HuH-7 (cell line): Measurements from ENCODE around the gene SPACA7.
A peak's percentile ranks its signal among the peaks of the same experiment; 100 is the strongest.
"Not testable (repeated sequence)": the region's sequence is repeated elsewhere in the genome, so short reads cannot be mapped to it uniquely, and the experiment has no call there.

ENCODE experiments used
- DNase-seq: peaks from one replicate; pipeline ENCODE4 v3.0.0; 2011; ENCODE audit warnings: low spot score

Gene SPACA7

GRCh38 chr13:112424098-112424497, 47.9 kb downstream of the SPACA7 start:
- no peak for DNase-seq

GRCh38 chr13:112428704-112429103, 52.5 kb downstream of the SPACA7 start:
- no peak for DNase-seq

GRCh38 chr13:112431734-112432133, 55.6 kb downstream of the SPACA7 start:
- no peak for DNase-seq

- not testable (repeated sequence) for DNase-seq
These were observed 56.6 kb downstream of the SPACA7 start for GRCh38 chr13:112432734-112433133.

GRCh38 chr13:112433517-112433916, 57.4 kb downstream of the SPACA7 start:
- DNase-seq, result not testable (repeated sequence)

GRCh38 chr13:112434032-112434431, 57.9 kb downstream of the SPACA7 start:
- no peak for DNase-seq

- DNase-seq, result no peak
These were observed 58.9 kb downstream of the SPACA7 start for GRCh38 chr13:112434937-112435523.

GRCh38 chr13:112435973-112436372, 59.8 kb downstream of the SPACA7 start:
- no peak for DNase-seq

- DNase-seq, result no peak
These were observed 61.9 kb downstream of the SPACA7 start for GRCh38 chr13:112438094-112438493.

- no peak for DNase-seq
These were observed 62.4 kb downstream of the SPACA7 start for GRCh38 chr13:112438515-112438914.

GRCh38 chr13:112441226-112441625, 65.1 kb downstream of the SPACA7 start:
- DNase-seq, result no peak

- no peak for DNase-seq
These were observed 65.7 kb downstream of the SPACA7 start for GRCh38 chr13:112441779-112442310.

- no peak for DNase-seq
These were observed 66.4 kb downstream of the SPACA7 start for GRCh38 chr13:112442483-112443090.

- DNase-seq, result peak; percentile 60
These were observed 67.2 kb downstream of the SPACA7 start for GRCh38 chr13:112443191-112443994.

GRCh38 chr13:112443995-112444311, 67.8 kb downstream of the SPACA7 start:
- peak; percentile 85 for DNase-seq

GRCh38 chr13:112444416-112445399, 68.6 kb downstream of the SPACA7 start:
- no peak for DNase-seq

- no peak for DNase-seq
These were observed 69.5 kb downstream of the SPACA7 start for GRCh38 chr13:112445411-112446271.

GRCh38 chr13:112446347-112446861, 70.2 kb downstream of the SPACA7 start:
- DNase-seq, result no peak

- DNase-seq, result no peak
These were observed 70.7 kb downstream of the SPACA7 start for GRCh38 chr13:112446867-112447266.

GRCh38 chr13:112447306-112447705, 71.2 kb downstream of the SPACA7 start:
- DNase-seq, result no peak
